ENCODE results near the gene ATP8A2.

The ATP8A2 gene

DNA sequence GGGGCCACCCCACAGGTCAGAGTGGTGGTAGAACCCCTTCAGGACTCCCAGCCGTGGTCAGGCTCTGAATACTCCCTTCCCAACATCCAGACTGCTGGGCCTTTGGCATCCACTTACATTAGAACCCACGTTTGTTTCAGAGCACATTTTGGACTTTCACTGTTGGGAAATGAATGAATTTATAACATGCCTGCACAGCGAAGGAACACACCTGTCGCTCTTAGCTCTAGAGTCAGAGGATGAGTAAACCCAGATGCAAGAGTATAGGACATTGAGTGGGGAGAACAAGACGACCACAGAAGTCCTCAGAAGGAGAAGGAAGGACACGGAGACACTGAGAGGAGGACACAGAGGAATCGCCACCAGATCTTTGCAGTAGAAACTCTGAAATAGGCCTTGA is 649.1 kb downstream of the ATP8A2 start:
- in situ Hi-C loops (cut with MboI; ENCODE audit: low sequenced_read_pairs): no loop called here

GRCh38 chr13:26021516-26021915 is 649.7 kb downstream of the ATP8A2 start:
- in situ Hi-C loops (cut with MboI; ENCODE audit: low sequenced_read_pairs): no loop called here

GRCh38 chr13:26021956-26022355 is 650.2 kb downstream of the ATP8A2 start:
- in situ Hi-C loops (cut with MboI; ENCODE audit: low sequenced_read_pairs): no loop called here

DNA sequence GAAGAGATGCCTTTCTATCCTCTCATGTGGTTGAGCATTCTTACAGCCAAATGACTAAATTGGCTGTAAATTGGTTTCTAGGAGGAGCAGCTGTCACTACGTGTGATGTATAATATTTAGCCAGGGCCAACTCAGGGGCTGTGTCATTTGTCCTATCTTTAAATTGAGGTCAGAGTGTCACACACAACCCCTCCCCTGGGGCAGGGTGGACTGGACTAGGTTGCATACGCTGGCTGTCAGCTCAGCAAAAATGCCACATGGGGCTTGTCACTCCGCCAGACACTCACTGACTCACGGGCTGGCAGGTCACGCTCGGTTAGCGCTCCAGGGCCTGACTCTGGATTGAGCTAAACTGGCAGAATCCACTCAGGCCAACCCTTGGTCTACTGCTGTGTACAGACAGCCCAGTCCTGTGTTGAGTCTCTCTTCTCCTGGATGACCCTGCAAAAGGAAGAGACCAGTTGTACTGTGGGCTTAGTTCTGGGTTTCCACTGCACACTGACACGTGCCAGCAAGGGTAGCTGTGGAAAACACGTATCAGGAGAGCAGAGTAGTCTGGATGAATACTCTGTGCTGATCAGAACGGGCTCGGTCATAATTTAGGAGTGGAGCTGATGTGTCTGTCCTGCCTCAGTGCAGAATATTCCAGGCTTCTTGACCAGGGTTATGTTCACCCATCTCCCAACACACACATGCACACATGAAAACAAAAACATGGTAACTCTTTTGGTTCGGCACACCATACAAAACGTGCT is 650.9 kb downstream of the ATP8A2 start:
- in situ Hi-C loops (cut with MboI; ENCODE audit: low sequenced_read_pairs): no loop called here

GRCh38 chr13:26024558-26024957 is 652.8 kb downstream of the ATP8A2 start:
- in situ Hi-C loops (cut with MboI; ENCODE audit: low sequenced_read_pairs): no loop called here

GRCh38 chr13:26025196-26025595 is 653.4 kb downstream of the ATP8A2 start:
- in situ Hi-C loops (cut with MboI; ENCODE audit: low sequenced_read_pairs): no loop called here

- in situ Hi-C loops (cut with MboI; ENCODE audit: low sequenced_read_pairs): no loop called here
These were observed 654.0 kb downstream of the ATP8A2 start for GRCh38 chr13:26025771-26026170.

GRCh38 chr13:26026211-26026610 is 654.4 kb downstream of the ATP8A2 start:
- in situ Hi-C loops (cut with MboI; ENCODE audit: low sequenced_read_pairs): no loop called here

GRCh38 chr13:26029581-26030136 is 657.9 kb downstream of the ATP8A2 start:
- in situ Hi-C loops (cut with MboI; ENCODE audit: low sequenced_read_pairs): no loop called here

DNA sequence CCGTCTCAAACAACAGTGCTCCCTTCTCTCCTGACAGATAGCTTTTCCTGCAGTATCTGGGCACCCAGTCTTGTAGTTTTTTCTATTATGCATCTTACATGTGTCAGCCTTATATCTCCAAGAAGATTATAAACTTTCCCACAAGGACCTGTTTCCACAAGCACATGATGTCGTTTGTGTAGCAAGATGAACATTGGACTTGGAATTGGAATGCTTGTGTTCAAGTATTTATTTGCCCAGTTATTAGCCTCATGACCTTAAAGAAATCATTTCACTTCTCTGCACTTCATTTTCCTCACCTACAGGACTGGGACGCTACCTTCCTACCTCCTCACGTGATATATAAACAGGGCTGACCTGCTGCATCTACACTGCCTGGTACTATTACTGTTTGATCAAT is 658.6 kb downstream of the ATP8A2 start:
- in situ Hi-C loops (cut with MboI; ENCODE audit: low sequenced_read_pairs): no loop called here

DNA sequence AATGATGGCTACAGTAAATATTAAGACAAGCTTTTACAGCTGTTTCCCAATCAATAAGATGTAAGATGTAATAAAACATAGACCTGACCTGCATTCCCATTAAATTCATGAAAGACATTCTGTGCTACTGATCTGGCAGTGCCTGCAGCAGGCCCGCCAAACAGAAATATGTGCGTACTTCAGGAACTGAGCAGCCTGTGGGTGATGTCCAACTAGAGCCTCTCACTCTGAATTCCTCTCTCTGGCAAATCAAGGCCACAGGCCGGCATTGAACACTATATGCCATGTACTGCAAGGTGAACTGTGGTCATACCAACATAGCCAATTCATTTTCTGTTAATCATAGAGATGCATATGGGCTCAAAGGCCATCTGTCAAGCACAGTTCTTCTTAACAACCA is 662.2 kb downstream of the ATP8A2 start:
- in situ Hi-C loops (cut with MboI; ENCODE audit: low sequenced_read_pairs): no loop called here

- in situ Hi-C loops (cut with MboI; ENCODE audit: low sequenced_read_pairs): no loop called here
These were observed 664.6 kb downstream of the ATP8A2 start for GRCh38 chr13:26036383-26036782.

DNA sequence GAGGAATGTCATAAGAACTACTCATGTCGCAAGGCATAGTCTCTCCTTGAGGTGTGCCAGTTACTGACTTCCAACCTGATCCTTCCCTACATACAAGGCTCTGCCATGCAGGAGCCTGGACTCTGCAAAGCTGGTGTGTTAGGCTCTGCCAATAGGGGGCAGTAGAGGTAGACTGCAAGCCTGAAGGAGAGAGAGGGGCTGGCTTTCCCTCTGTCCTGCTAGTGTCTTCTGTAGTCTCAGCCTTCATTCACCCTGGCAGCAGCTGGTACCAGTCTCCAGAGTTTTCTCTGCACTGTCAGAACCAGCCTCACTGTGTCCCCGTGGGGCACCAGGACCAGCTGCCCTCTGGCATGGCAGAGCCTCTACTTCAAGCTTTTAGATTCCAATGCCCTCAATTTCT is 665.5 kb downstream of the ATP8A2 start:
- in situ Hi-C loops (cut with MboI; ENCODE audit: low sequenced_read_pairs): no loop called here

GRCh38 chr13:26038931-26039475 is 667.2 kb downstream of the ATP8A2 start:
- in situ Hi-C loops (cut with MboI; ENCODE audit: low sequenced_read_pairs): no loop called here

GRCh38 chr13:26041444-26041843 is 669.7 kb downstream of the ATP8A2 start:
- in situ Hi-C loops (cut with MboI; ENCODE audit: low sequenced_read_pairs): no loop called here

DNA sequence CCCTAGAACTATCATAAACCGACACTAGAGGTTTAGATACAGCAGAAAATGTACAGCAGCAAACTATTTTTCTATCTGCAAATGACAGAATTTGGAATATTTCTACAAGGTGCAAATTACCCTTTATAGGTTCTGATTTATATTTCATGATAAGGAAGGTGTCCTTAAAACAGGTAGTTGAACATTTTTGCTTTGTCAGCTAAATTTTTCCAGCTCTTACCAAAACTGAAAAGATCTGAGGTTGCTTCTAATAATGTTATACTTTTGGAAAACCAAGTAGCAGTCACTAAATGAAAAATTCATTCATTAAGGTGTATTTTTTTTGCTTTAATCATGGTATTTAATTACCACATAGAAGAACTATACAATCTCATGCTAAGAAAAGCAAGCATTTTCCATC is 671.0 kb downstream of the ATP8A2 start:
- in situ Hi-C loops (cut with MboI; ENCODE audit: low sequenced_read_pairs): no loop called here

DNA sequence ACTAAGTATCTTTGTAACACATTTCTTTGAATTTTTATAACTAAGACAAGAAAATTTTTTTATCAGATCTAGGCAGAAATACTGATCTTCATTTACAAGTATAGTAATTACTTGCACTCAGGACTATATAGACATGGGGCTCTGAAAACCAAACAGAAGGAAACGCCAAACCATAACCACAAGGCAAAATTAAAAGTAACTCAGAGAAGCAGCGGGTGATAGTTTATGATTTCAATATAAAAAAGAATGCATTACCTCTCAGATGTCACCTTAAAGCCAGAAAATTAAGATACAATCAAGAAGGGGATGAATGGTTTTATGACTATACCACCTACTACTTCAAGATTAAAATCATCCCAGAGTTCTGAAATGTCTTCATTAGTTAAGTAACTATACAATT is 673.4 kb downstream of the ATP8A2 start:
- in situ Hi-C loops (cut with MboI; ENCODE audit: low sequenced_read_pairs): no loop called here

DNA sequence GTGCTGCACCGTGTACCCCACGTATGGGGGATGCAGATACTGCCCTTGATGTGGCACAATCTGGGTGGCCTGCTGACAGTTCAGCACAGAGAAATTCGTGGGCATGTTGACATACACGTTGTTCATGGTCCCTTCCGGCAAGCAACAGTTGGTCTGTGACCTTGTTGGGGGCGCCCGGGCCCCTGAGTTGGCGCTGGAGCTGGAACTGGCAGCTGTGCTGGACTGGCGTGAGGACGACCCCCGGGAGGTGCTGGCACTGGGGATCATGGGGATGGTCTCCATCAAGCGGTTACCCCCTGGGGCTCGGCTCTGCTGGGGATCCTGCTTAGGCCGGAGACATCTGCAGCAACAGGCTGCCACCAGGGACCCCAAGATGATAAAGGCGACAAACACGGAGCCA is 674.9 kb downstream of the ATP8A2 start:
- in situ Hi-C loops (cut with MboI; ENCODE audit: low sequenced_read_pairs): no loop called here

DNA sequence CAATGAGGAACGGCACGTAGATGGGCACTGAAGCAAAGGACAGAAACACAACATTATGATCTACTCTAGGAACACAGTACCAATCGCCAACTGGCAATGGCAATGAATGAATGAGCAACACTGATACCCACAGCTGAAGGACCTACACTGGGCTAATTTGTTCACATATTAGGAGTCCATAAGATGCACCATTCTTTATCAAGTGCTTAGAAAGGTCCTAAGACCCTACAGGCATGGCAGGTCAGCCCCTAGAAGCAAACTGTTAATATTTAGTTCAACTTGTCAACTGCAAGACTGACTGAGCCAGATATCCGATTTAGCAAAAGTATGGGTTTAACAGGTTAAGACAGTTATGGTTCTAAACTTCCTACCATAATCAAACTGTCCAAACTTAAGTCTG is 675.3 kb downstream of the ATP8A2 start:
- in situ Hi-C loops (cut with MboI; ENCODE audit: low sequenced_read_pairs): no loop called here

GRCh38 chr13:26048741-26049140 is 677.0 kb downstream of the ATP8A2 start:
- in situ Hi-C loops (cut with MboI; ENCODE audit: low sequenced_read_pairs): no loop called here

GRCh38 chr13:26050568-26051230 is 678.9 kb downstream of the ATP8A2 start:
- in situ Hi-C loops (cut with MboI; ENCODE audit: low sequenced_read_pairs): loop anchor here (25.0 kb wide), 2 partner anchors 213 to 488 kb away; no protein-coding TSS in a partner anchor

- in situ Hi-C loops (cut with MboI; ENCODE audit: low sequenced_read_pairs): loop anchor here (25.0 kb wide), 2 partner anchors 214 to 489 kb away; no protein-coding TSS in a partner anchor
These were observed 679.5 kb downstream of the ATP8A2 start for GRCh38 chr13:26051231-26051656.
